HUES6 (cell line): ENCODE data around the gene ZNF438.

Experiments
- H3K27ac ChIP-seq: 2 replicates; pipeline ENCODE4 v1.7.0; 2013; ENCODE audit warnings: low read depth, mild to moderate bottlenecking, low read length, inconsistent platforms
- H3K27me3 ChIP-seq: 2 replicates; pipeline ENCODE4 v1.6.1; 2013; ENCODE audit warnings: low read length; ENCODE audit not compliant: control insufficient read depth, insufficient read depth
- H3K36me3 ChIP-seq: 2 replicates; pipeline ENCODE4 v1.6.1; 2013; ENCODE audit warnings: low read length; ENCODE audit not compliant: control insufficient read depth, insufficient read depth
- H3K4me1 ChIP-seq: 2 replicates; pipeline ENCODE4 v1.6.1; 2013; ENCODE audit warnings: low read length; ENCODE audit not compliant: control insufficient read depth, insufficient read depth
- H3K4me3 ChIP-seq: 2 replicates; pipeline ENCODE4 v1.5.1; 2013; ENCODE audit warnings: low read depth, low read length
- H3K9ac ChIP-seq: one replicate; pipeline ENCODE4 v1.6.1; 2013; ENCODE audit warnings: mild to moderate bottlenecking, low read length
- H3K9me3 ChIP-seq: 2 replicates; pipeline ENCODE4 v1.6.1; 2013; ENCODE audit warnings: low read depth, low read length; ENCODE audit not compliant: control insufficient read depth, insufficient read depth

Gene ZNF438

GRCh38 chr10:30825022-30825421 is 206.6 kb downstream of the ZNF438 start:
- H3K4me1 ChIP-seq: peaks cover 27% of the 10 kb centered on the region
- no peak overlapping the region for H3K27ac ChIP-seq
- no peak overlapping the region for H3K9ac ChIP-seq

GRCh38 chr10:30823651-30824050 is 208.0 kb downstream of the ZNF438 start:
- H3K36me3 ChIP-seq: no peaks in the 10 kb centered on the region
- H3K9me3 ChIP-seq: no peaks in the 10 kb centered on the region
- peaks cover 35% of the 10 kb centered on the region for H3K27me3 ChIP-seq
- H3K4me3 ChIP-seq: no peak overlapping the region
- H3K4me1 ChIP-seq: peaks cover 38% of the 10 kb centered on the region
- no peak overlapping the region for H3K9ac ChIP-seq
- H3K27ac ChIP-seq: no peak overlapping the region

More at GRCh38 chr10:30825022-30825421, 206.6 kb downstream of the ZNF438 start:
- no peaks in the 10 kb centered on the region for H3K9me3 ChIP-seq
- H3K27me3 ChIP-seq: peaks cover 33% of the 10 kb centered on the region
- H3K4me3 ChIP-seq: no peak overlapping the region
- H3K36me3 ChIP-seq: no peaks in the 10 kb centered on the region

- Histone ChIP-seq H3K9ac (no peak overlapping the region), H3K4me1 (peaks cover 38% of the 10 kb centered on the region), H3K9me3 (no peaks in the 10 kb centered on the region), H3K36me3 (no peaks in the 10 kb centered on the region), H3K27me3 (peaks cover 30% of the 10 kb centered on the region), H3K4me3 (no peak overlapping the region), H3K27ac (no peak overlapping the region)
Observed at GRCh38 chr10:30822693-30823465, 208.8 kb downstream of the ZNF438 start.

DNA sequence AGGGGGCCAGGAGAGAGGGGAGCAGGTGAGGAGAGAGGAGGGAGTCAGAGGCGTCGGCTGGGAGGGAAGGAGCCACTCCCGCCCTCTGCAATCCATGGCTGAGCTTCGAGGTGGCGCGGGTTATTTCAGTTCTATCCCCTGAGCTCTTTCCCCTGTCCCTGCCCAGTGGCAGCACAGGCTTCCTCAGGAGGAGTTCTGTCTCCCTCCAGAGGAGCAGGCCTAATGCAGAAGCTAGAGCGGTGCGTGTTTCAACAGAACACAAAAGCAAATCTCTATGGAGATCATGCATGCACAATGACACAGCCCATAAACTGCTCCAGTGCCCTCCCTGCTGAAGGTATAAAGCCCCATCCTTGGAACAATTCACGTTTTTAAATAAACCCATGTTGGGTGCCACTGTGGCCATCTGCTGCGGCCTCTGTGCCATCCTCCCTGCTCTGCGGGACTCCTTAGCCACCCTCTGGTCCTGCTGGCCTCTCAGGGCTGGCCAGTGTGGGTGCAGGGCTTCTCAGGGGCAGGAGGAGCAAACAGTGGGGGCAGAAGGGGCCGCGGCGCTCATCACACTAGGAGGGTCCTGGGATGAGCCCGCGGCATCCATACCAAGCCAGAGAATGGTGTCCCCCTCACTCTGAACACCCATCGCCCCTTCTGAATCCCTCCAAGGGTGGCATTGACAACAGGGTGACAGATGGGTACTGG is 209.5 kb downstream of the ZNF438 start:
- no peaks in the 10 kb centered on the region for H3K36me3 ChIP-seq
- H3K27me3 ChIP-seq: peaks cover 22% of the 10 kb centered on the region
- no peak overlapping the region for H3K27ac ChIP-seq
- H3K9me3 ChIP-seq: no peaks in the 10 kb centered on the region
- peaks cover 38% of the 10 kb centered on the region for H3K4me1 ChIP-seq
- no peak overlapping the region for H3K9ac ChIP-seq
- no peak overlapping the region for H3K4me3 ChIP-seq

- Histone ChIP-seq H3K4me3 (no peak overlapping the region), H3K4me1 (peaks cover 30% of the 10 kb centered on the region), H3K36me3 (no peaks in the 10 kb centered on the region), H3K27me3 (peaks cover 22% of the 10 kb centered on the region), H3K9me3 (no peaks in the 10 kb centered on the region), H3K9ac (no peak overlapping the region), H3K27ac (no peak overlapping the region)
Observed at GRCh38 chr10:30821261-30821993, 210.2 kb downstream of the ZNF438 start.

GRCh38 chr10:30820261-30820991 is 211.2 kb downstream of the ZNF438 start:
- H3K27me3 ChIP-seq: peaks cover 22% of the 10 kb centered on the region
- H3K27ac ChIP-seq: no peak overlapping the region
- H3K4me1 ChIP-seq: peaks cover 24% of the 10 kb centered on the region
- H3K4me3 ChIP-seq: no peak overlapping the region
- no peaks in the 10 kb centered on the region for H3K9me3 ChIP-seq
- no peak overlapping the region for H3K9ac ChIP-seq
- H3K36me3 ChIP-seq: no peaks in the 10 kb centered on the region

GRCh38 chr10:30819341-30820181 is 212.1 kb downstream of the ZNF438 start:
- no peak overlapping the region for H3K9ac ChIP-seq
- peaks cover 22% of the 10 kb centered on the region for H3K4me1 ChIP-seq
- no peak overlapping the region for H3K4me3 ChIP-seq
- H3K27me3 ChIP-seq: peaks cover 19% of the 10 kb centered on the region
- no peak overlapping the region for H3K27ac ChIP-seq
- H3K9me3 ChIP-seq: no peaks in the 10 kb centered on the region
- no peaks in the 10 kb centered on the region for H3K36me3 ChIP-seq

- H3K9ac ChIP-seq: no peak overlapping the region
- no peak overlapping the region for H3K4me3 ChIP-seq
- no peaks in the 10 kb centered on the region for H3K36me3 ChIP-seq
- H3K4me1 ChIP-seq: peaks cover 22% of the 10 kb centered on the region
- H3K27me3 ChIP-seq: peaks cover 17% of the 10 kb centered on the region
- H3K27ac ChIP-seq: no peak overlapping the region
- no peaks in the 10 kb centered on the region for H3K9me3 ChIP-seq
Observed at GRCh38 chr10:30818854-30819253, 212.8 kb downstream of the ZNF438 start.

DNA sequence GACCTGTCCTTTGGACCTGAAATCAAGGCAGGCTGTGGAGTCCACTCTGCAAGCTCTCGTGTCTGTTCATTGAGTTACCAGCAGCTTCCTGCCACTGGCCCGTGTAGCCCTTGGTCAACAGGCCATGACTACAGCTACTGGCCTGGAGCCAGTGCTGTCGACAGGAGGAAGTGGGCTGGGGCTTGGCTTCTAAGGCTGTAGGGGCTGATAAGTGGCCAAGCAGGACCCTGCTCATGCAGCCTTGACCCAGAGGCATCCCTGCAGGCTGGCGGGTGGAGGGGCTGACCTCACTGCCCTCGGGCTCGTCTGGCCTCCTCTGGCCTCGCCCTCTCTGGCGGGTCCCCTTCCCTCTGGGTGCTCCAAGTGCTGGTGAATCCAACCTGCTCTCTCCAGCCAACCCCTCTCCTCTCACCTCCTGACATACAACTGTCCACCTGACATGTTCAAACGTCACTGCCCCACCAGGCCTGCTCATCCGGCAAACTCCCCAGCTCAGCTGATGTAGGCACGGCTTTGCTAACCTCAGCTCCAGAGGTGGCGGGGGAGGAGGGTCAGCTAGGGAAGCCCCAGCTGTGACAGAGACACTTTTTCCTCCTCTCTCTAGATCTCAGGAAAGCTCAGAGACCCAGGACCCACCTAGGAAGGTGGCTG is 213.5 kb downstream of the ZNF438 start:
- Histone ChIP-seq H3K27me3 (peaks cover 17% of the 10 kb centered on the region), H3K4me3 (no peak overlapping the region), H3K4me1 (peaks cover 22% of the 10 kb centered on the region), H3K36me3 (no peaks in the 10 kb centered on the region), H3K27ac (no peak overlapping the region), H3K9ac (no peak overlapping the region), H3K9me3 (no peaks in the 10 kb centered on the region)

- Histone ChIP-seq H3K9ac (no peak overlapping the region), H3K27ac (no peak overlapping the region), H3K9me3 (no peaks in the 10 kb centered on the region), H3K36me3 (no peaks in the 10 kb centered on the region), H3K27me3 (peaks cover 17% of the 10 kb centered on the region), H3K4me3 (no peak overlapping the region), H3K4me1 (peaks cover 24% of the 10 kb centered on the region)
Observed at GRCh38 chr10:30817541-30817940, 214.1 kb downstream of the ZNF438 start.
